GM11168 (cell line): ENCODE data around the gene EP400.

Experiments
- in situ Hi-C: fragments of 300-500 bp; cut with MboI; formaldehyde crosslinking; loops from one replicate; pipeline ENCODE4 v1.12.0; 2022; ENCODE audit warnings: low sequenced_read_pairs; ENCODE audit not compliant: unreplicated experiment

EP400 gene

GRCh38 chr12:132105467-132105866 lies 155.7 kb downstream of the EP400 start:
- in situ Hi-C loops, result no loop called here

DNA sequence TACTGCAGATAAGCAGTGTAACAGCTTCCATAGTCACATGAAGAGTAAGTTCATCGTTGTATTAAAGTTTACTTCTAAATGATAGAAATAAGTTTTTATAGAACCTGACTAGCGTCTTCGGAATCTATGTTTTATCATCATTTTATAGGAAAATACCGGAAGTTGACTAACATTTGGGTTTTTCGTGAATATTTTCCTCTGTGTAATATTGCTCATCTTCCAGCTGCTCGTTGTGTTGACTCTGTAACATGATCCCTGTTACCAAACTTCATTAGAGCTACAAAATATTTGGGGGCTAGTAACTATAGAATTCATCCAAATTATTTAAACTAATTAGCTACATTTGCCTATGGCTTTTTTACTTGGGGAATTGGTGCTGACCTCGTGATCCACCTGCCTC lies 157.2 kb downstream of the EP400 start:
- in situ Hi-C loops, result no loop called here

GRCh38 chr12:132108211-132108832 lies 158.6 kb downstream of the EP400 start:
- in situ Hi-C loops, result no loop called here

- in situ Hi-C loops, result no loop called here
Measured at GRCh38 chr12:132109741-132110140, 160.0 kb downstream of the EP400 start.

GRCh38 chr12:132110677-132111076 lies 160.9 kb downstream of the EP400 start:
- in situ Hi-C loops, result no loop called here

GRCh38 chr12:132111654-132112304 lies 162.0 kb downstream of the EP400 start:
- in situ Hi-C loops, result no loop called here

DNA sequence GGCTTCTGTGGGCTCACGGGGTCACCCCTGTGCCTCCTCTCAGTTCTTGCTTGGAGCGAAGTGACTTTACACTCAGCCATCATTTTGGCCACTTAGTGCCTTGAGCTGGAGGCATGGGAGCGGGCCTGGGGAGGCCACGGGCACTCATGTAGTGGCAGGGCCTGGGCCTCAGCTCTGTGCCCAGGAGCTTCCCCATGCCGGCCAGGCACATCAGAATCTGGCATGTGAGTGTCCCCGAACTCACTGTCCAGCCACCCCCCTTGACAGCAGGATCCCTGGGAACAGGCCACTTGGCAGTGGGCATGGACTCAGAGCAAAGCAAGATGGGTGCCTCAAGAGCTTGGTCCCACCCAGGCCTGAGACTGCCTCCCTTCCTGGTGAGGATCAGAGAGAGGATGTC lies 164.9 kb downstream of the EP400 start:
- in situ Hi-C loops, result no loop called here

GRCh38 chr12:132115500-132115899 lies 165.8 kb downstream of the EP400 start:
- in situ Hi-C loops, result no loop called here

DNA sequence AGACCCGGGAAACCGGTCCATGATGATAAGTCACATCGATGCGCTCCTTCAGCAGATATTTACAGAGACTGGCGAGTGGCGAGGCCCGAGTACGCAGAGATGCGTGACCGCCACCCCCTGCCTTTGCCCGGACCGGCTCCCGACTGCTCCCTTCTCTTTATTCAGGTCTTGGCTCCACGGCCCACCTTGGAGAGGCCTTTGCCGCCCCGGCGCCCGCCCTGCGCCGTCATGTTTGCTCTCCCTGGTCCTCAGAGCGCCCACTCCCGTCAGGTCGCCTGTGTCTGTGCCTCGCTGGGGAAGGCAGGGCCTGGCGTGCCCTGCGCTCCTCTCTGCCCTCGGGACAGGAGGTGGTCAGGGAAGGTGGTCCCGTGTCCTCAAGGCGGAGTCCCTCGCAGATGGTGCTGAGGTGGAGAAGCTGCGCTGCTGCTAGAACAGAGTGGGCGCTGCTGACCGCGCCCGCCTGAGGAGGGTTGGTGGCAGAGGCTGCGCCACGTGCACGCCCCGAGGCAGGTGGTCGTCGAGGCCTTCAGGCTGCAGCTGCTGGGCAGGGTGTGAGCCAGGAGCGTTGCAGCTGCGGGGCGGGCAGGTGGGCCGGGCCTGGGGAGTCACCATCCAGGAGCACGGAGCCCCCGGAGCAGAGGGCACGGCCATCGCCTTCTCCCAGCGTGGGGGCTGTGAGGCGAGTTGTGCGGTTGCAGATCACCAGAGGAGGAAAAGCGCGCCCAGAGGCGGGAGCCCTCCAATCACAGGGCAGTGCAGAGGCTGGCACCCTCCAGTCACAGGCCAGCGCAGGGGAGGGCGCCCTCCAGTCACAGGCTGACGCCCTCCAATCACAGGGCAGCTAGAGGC lies 167.2 kb downstream of the EP400 start:
- in situ Hi-C loops, result no loop called here

- in situ Hi-C loops, result no loop called here
Measured at GRCh38 chr12:132117558-132117875, 167.8 kb downstream of the EP400 start.

DNA sequence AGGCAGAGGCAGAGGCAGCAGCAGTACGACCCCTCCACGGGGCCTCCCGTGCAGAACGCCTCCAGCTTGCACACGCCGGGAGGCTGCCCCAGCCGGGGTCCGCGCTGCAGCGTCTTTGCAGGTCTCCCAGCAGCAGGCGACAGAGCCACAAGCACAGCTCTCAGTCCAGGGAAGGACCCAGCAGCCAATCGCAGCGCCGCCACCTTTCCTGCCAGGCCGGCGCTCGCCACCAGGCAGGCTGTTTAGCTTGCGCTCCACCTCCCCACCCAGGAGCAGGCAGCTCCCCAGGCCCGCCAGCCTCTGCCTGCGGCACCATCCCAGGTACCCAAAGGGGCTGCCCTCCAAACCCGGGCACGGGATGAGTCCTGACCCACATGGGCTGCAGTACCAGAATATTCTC lies 169.1 kb downstream of the EP400 start:
- in situ Hi-C loops, result no loop called here

GRCh38 chr12:132121283-132121682 lies 171.5 kb downstream of the EP400 start:
- in situ Hi-C loops, result no loop called here

DNA sequence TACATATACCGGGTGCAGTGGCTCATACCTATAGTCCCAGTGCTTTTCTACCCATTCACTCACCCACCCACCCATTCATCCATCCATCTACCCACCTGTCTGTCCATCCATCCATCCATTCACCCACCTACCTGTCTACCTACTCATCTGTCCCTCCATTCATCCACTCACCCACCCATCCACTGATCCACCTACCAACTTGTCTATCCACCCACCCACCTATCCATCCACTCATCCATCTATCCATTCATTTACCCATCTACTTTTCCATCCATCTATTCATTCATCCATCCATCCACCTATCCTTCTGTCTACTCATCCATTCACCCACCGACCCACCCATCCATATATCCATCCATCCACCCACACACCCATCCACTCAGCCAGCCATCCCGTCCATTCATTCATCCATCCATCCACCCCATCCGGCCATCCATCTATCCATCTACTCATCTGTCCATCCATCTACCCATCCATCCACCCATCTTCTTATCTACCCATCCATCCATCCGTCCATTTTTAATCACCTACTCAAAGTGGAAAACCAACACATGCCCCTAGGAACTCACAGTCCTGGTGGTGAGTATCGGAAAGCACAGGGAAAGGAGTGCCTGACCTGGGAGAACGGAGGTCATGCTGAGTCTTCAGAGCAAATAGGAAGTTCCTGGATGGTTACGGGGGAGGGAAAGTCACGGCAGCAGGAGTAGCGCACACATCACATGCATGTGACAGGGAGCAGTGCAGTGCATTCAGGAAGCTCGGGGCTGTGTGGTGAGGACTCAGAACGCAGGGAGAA lies 174.4 kb downstream of the EP400 start:
- in situ Hi-C loops, result no loop called here

GRCh38 chr12:132124766-132125425 lies 175.2 kb downstream of the EP400 start:
- in situ Hi-C loops, result no loop called here

DNA sequence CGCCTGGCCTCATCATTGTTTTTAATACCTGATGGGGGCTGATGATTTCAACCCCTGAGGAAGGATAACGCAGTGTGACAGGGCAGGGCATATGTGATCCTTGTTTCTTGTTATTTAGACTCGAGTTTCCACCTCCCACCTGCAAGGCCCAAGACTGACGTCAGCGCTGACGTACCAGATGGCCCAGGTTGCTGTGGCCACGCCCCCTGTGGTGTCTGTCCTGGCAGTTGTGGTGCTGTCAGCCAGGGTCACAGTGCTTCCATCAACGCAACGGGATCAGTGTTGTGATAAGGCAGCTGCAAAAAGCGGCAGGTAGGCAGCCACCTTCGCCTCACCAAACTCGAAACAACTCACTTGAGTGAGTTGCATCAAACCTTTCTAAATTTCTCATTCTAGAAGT lies 176.0 kb downstream of the EP400 start:
- in situ Hi-C loops, result no loop called here

- in situ Hi-C loops, result no loop called here
Measured at GRCh38 chr12:132127041-132127440, 177.3 kb downstream of the EP400 start.

- in situ Hi-C loops, result no loop called here
Measured at GRCh38 chr12:132129007-132129406, 179.3 kb downstream of the EP400 start.

DNA sequence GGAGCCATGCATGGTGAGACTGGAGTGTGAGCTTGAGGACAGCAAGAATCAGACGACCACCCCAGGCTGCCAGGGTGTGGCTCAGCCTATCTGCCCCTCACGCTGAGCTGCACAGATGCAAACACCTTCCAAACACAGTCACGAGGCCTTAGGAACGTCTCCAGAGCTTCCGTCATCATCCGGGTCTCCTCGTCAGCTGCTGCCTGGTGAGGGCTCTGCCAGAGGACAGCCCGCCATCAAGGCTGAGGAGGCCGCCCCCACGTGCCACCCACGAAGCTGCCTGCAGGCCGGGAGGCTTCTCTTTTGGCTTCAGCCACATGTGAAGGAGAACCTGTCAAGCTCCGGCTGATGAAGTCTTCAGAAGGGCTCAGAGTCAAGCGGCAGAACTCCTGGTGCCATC lies 180.9 kb downstream of the EP400 start:
- in situ Hi-C loops, result no loop called here
